ENCODE results near the gene EFCC1. TPM values are rescaled to one million over a fixed set of nuclear protein-coding genes. Genes with fewer than 3 reads are reported as not detected.

The EFCC1 gene
- total RNA-seq, 1 experiment from 2014 or later, result not detected

- DNase-seq (ENCODE audit: low read depth), result no peak
Measured at GRCh38 chr3:129032716-129033115, 31.6 kb downstream of the EFCC1 start.

DNA sequence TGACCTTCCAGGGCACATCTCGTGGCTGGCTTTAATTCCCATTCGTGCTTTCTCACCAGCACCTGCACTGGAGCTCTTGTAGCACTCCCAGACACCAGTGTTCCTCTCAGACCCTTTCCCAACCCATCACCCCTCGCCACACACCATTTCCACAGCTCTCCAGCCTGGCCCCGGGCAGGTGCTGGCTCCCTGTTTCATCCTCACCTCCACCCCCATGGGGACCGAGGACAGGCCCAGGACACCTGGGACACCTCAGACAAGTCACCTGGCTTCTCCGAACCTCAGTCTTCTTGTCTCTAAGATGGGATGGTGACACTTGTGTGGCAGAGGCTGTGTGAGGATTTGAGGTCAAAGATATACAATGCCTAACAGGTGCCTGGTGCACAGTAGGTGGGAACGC is 32.0 kb downstream of the EFCC1 start:
- no peak for DNase-seq (ENCODE audit: low read depth)

GRCh38 chr3:129033633-129034321 is 32.7 kb downstream of the EFCC1 start:
- no peak for DNase-seq (ENCODE audit: low read depth)

- DNase-seq (ENCODE audit: low read depth), result peak; percentile 35
Measured at GRCh38 chr3:129034642-129035041, 33.5 kb downstream of the EFCC1 start.

DNA sequence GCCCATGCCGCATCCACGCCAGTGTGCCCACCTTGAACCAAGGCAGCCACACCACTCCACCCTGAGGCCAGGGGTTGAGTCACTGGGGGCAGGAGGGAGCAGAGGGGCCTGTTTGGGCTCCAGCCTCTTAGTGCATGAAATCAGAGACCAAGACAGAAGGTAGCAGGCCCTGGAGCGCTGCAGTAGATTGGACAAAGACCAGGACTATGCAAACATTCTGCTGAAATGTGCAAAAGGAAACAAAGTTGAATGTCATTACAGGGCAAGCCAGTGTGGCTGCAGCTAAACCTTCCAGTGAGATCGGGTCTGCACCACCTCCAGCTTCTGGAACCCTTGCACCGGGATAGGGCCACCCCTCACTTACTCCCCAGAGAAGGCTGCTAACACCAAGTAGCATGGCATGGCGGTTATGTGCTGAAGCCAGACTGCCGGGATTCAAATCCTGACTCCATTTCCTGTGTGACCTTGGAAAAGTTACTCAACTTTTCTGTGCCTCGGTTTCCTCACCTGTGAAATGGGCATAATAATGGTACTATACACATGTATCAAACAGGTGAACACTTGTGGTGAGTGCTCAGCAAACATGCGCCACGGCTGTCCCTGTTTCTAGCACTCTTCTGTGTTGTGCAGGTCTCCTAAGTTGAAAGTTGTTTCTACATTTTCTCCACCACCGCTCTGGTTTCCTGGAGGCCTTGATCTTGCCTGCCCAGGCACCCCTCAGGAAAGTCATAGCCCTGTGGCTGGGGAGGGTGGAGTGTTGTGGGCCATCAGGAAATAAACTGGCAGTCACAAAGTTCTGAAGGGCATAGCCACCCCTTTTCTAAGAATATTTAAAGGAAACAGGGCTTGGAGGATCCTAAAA is 34.5 kb downstream of the EFCC1 start:
- DNase-seq (ENCODE audit: low read depth), result no peak

- DNase-seq (ENCODE audit: low read depth), result no peak
Measured at GRCh38 chr3:129036222-129037092, 35.4 kb downstream of the EFCC1 start.

DNA sequence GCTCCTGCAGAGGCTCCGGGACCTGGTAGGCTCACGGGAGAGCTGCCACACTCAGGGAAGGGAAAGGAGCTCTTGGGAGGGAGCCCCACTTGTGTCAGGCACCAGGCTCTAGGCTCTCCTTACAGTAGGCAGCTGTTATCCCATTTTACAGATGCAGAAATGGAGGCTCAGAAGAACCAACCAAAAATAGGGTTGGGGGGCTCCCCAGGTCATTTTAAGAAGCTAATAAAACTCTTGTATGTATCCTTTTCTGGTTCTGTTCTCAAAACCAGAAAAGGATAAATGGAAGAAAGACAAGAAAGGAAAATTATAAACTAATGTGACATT is 36.0 kb downstream of the EFCC1 start:
- no peak for DNase-seq (ENCODE audit: low read depth)

GRCh38 chr3:129038121-129038855 is 37.2 kb downstream of the EFCC1 start:
- DNase-seq (ENCODE audit: low read depth), result no peak

- DNase-seq (ENCODE audit: low read depth), result peak; percentile 48
Measured at GRCh38 chr3:129039271-129040038, 38.4 kb downstream of the EFCC1 start.

DNA sequence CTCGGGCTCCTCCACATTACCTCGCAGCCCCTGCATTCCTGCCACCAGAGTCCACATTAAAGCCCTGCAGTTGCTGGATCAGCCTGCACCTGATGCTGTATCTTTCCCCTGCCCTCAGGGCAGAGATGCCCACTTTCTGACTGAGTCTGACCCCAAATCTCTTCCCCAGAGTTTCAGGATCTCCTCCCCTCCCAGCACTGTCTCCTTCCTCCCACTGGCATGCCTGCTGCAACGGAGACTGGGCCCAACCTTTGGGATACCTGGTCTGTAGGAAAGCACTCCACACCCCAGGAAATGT is 38.9 kb downstream of the EFCC1 start:
- no peak for DNase-seq (ENCODE audit: low read depth)

- no peak for DNase-seq (ENCODE audit: low read depth)
Measured at GRCh38 chr3:129040579-129041300, 39.6 kb downstream of the EFCC1 start.

DNA sequence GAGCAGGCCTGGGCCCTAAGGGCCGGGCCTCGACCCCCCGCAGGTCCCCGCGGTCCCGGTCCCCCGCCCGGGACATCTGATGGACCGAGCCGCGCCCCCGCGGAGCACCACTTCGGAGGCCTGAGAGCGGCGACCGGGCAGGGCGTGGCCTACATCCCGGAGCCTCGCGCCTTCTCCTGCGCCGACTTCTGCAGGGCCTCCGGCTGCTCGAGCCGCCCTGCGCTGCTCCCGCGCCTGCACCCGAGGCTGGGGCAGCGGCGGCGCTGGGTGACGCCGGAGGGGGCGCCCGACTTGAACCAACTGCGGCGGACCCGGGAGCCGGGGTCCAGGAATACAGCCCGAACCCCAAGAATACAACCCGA is 44.6 kb downstream of the EFCC1 start:
- no peak for DNase-seq (ENCODE audit: low read depth)

- DNase-seq (ENCODE audit: low read depth), result no peak
Measured at GRCh38 chr3:129046037-129046731, 45.1 kb downstream of the EFCC1 start.

DNA sequence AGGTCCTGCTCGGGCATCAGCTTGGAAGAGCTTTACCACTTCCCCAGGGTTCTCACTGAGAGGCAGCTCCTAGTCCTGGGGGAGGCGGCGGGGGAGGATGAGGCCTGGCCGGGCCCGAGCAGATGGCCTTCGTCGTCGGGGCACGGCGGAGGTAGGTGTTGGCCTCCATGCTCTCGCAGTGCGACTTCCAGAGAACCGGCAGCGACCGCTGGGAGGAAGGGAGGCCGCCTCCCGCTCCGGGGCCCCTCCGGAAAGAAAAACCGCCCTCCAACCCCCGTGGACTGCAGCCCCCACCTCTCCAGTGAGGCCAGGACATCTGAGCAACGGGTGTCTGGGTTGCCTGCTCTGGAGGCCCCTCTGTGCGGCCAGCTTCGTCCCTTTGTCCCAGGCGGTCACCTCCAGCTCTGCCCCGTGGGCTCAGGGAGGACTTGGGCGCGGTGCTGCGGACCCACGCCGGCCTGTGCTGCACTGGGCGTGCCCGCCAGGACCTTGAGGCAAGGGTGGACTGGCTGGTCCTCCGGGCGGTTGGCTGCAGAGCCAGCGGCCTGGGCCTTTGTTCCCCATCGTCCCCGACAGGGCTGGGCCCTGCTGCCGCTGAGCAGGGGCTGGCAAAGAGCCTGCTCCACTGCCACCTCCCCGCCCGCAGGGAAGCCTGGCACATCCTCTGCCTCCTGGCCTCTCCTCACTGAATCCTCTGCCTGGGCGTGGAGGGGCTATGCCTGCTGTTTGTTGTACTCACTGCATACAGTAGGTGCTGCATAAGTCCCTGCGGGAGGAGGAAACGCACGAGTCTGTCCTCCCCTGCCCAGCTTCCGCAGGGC is 45.8 kb downstream of the EFCC1 start:
- no peak for DNase-seq (ENCODE audit: low read depth)

DNA sequence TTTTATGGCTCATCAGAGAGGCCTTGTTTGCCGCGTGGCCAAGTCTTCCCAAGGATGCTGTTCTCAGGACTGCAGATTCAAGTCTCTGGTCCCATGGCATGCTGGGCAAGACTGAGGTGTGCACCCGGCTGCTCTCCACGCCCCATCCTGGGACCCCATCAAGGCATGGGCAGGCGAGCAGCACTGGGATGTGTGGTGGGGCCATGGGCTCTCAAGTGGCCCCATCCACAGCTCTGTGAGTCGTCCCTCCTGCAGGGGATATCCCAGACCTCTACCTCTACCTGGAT is 46.4 kb downstream of the EFCC1 start:
- no peak for DNase-seq (ENCODE audit: low read depth)

- no peak for DNase-seq (ENCODE audit: low read depth)
Measured at GRCh38 chr3:129050556-129051295, 49.6 kb downstream of the EFCC1 start.

- no peak for DNase-seq (ENCODE audit: low read depth)
Measured at GRCh38 chr3:129051871-129052340, 50.8 kb downstream of the EFCC1 start.

DNA sequence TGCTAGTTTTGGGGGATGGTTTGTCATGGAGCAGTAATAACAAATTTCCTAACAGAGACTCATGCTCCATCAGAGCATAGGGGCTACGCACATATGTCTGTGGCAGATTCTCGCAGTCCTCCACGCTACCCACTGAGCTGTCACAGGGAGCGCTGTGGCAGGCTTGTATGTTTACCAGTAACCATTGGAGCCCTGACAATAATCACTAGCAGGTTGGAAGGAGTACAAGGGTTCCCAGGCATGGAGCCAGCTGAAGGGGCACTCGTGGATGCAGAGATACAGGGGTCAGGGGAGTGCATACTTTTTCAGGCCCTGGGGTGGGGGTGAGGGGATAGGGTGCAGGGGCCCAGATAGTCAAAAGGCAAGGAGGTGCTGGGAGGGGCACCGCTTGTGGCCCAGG is 51.6 kb downstream of the EFCC1 start:
- DNase-seq (ENCODE audit: low read depth), result no peak
